SK-N-SH (cell line): Measurements from ENCODE around the gene YY2. TPM values are rescaled to one million over a fixed set of nuclear protein-coding genes. Genes with fewer than 3 reads are reported as not detected.

ENCODE experiments used
- CTCF ChIA-PET: fragments of 300-600, 350-600 bp; formaldehyde crosslinking; extraction: SDS; loops from one replicate; lab custom pipeline; 2021; lab: Yijun Ruan, JAX
- POLR2A ChIA-PET: fragments of 350-600 bp; sonication (Branson Sonifier 250); formaldehyde crosslinking; extraction: SDS; loops from one replicate; lab custom pipeline; 2020; ENCODE audit warnings: antibody characterized with exemption, inconsistent platforms; lab: Yijun Ruan, JAX
- DNase-seq: peaks from one replicate; pipeline ENCODE4 v3.0.0; 2012
- H2AFZ ChIP-seq: fragments of 200-600 bp; sonication (generic); 2 replicates; pipeline ENCODE4 v1.8.1; 2016; ENCODE audit warnings: antibody characterized with exemption, mild to moderate bottlenecking, low read depth
- H3F3A ChIP-seq: fragments of 200-600 bp; sonication (generic); replicated peaks from 2 replicates; pipeline ENCODE3; 2016; ENCODE audit warnings: antibody characterized with exemption, mild to moderate bottlenecking; ENCODE audit not compliant: insufficient read depth
- H3K27ac ChIP-seq, 2 experiments: fragments of 200-500 bp in 1 of 2; fragments of 200-600 bp in 1 of 2; sonication (Bioruptor generic) in 1 of 2; sonication (generic), shearing (Covaris generic) in 1 of 2; 2 replicates each; pipeline versions ENCODE4 v1.5.1 to v1.6.1; 2014 to 2016; ENCODE audit warnings: low read depth in 2 of 2, inconsistent platforms in 1 of 2, low read length in 1 of 2, mild to moderate bottlenecking in 1 of 2, mixed read lengths in 1 of 2
- H3K27me3 ChIP-seq: fragments of 200-600 bp; sonication (generic), shearing (Covaris generic); 2 replicates; pipeline ENCODE4 v1.6.1; 2016; ENCODE audit warnings: mixed run types; ENCODE audit not compliant: insufficient read depth
- H3K36me3 ChIP-seq, 2 experiments: fragments of 200-500 bp in 1 of 2; fragments of 200-600 bp in 1 of 2; sonication (Bioruptor generic) in 1 of 2; sonication (generic) in 1 of 2; replicated peaks in 1 of 2; 2 replicates each; pipeline versions ENCODE3 to v1.5.1; 2014 to 2016; ENCODE audit warnings: low read length in 1 of 2, mild to moderate bottlenecking in 1 of 2; ENCODE audit not compliant: insufficient read depth in 2 of 2, control insufficient read depth in 1 of 2
- H3K4me1 ChIP-seq, 2 experiments: fragments of 200-500 bp in 1 of 2; fragments of 200-600 bp in 1 of 2; sonication (Bioruptor generic) in 1 of 2; sonication (generic), shearing (Covaris generic) in 1 of 2; 2 replicates each; pipeline versions ENCODE4 v1.5.1 to v1.6.1; 2014 to 2016; ENCODE audit warnings: low read depth in 1 of 2, low read length in 1 of 2, mixed run types in 1 of 2; ENCODE audit not compliant: insufficient read depth in 2 of 2, control insufficient read depth in 1 of 2
- H3K4me2 ChIP-seq: fragments of 200-600 bp; sonication (generic), shearing (Covaris generic); 2 replicates; pipeline ENCODE4 v1.6.1; 2017; ENCODE audit warnings: mixed run types
- H3K4me3 ChIP-seq, 2 experiments: fragments of 200-500 bp in 1 of 2; fragments of 200-600 bp in 1 of 2; sonication (Bioruptor generic) in 1 of 2; sonication (generic), shearing (Covaris generic) in 1 of 2; 2 replicates each; pipeline versions ENCODE4 v1.5.1 to v1.8.1; 2014 to 2016; ENCODE audit warnings: low read depth in 2 of 2, inconsistent platforms in 1 of 2, low read length in 1 of 2, mild to moderate bottlenecking in 1 of 2, mixed read lengths in 1 of 2, moderate library complexity in 1 of 2
- H3K79me2 ChIP-seq: fragments of 200-600 bp; sonication (generic); 2 replicates; pipeline ENCODE4 v1.8.1; 2017; ENCODE audit warnings: mild to moderate bottlenecking; ENCODE audit not compliant: insufficient read depth
- H3K9ac ChIP-seq: fragments of 200-600 bp; sonication (generic); 2 replicates; pipeline ENCODE4 v1.6.1; 2017; ENCODE audit warnings: mixed run types
- H3K9me2 ChIP-seq: fragments of 200-600 bp; sonication (generic); 2 replicates; pipeline ENCODE4 v1.6.1; 2017; ENCODE audit warnings: mixed run types
- H3K9me3 ChIP-seq: fragments of 200-600 bp; sonication (generic); 2 replicates; pipeline ENCODE4 v1.6.1; 2017; ENCODE audit warnings: mixed run types, mild to moderate bottlenecking, moderate library complexity
- H4K20me1 ChIP-seq: fragments of 200-600 bp; sonication (generic); 2 replicates; pipeline ENCODE4 v1.6.1; 2017; ENCODE audit warnings: mild to moderate bottlenecking, mixed run types; ENCODE audit not compliant: insufficient read depth
- CHD2 ChIP-seq: fragments of 150-350 bp; IDR thresholded peaks from 2 replicates; pipeline ENCODE4 v1.6.1; 2018; ENCODE audit warnings: low read length; ENCODE audit not compliant: partially characterized antibody
- ELF1 ChIP-seq: IDR thresholded peaks from 2 replicates; pipeline ENCODE4 v1.4.0; 2012
- EP300 ChIP-seq, 2 experiments: IDR thresholded peaks; 2 replicates each; pipeline versions ENCODE4 v1.4.0 to v1.6.1; 2012; ENCODE audit warnings: borderline replicate concordance in 1 of 2, low read depth in 1 of 2, low read length in 1 of 2
- FOXM1 ChIP-seq: IDR thresholded peaks from 2 replicates; pipeline ENCODE4 v1.4.0; 2012; ENCODE audit warnings: low read depth, mild to moderate bottlenecking
- GATA2 ChIP-seq: sonication (generic); formaldehyde crosslinking; IDR thresholded peaks from 2 replicates; pipeline ENCODE4 v1.5.0; 2020; ENCODE audit warnings: mild to moderate bottlenecking, missing genetic modification reagents
- JUND ChIP-seq: IDR thresholded peaks from 2 replicates; pipeline ENCODE4 v1.4.0; 2012
- MXI1 ChIP-seq: IDR thresholded peaks from 2 replicates; pipeline ENCODE4 v1.6.1; 2012; ENCODE audit warnings: mild to moderate bottlenecking, low read depth, low read length, improper control_type of control experiment
- NRF1 ChIP-seq: IDR thresholded peaks from 2 replicates; pipeline ENCODE4 v1.6.1; 2012; ENCODE audit warnings: low read depth, mild to moderate bottlenecking, low read length
- RAD21 ChIP-seq: IDR thresholded peaks from 2 replicates; pipeline ENCODE4 v1.6.1; 2012; ENCODE audit warnings: mild to moderate bottlenecking, low read length
- RCOR1 ChIP-seq: fragments of 150-350 bp; IDR thresholded peaks from 2 replicates; pipeline ENCODE4 v1.6.1; 2017; ENCODE audit warnings: antibody characterized with exemption, low read length
- SIN3A ChIP-seq: IDR thresholded peaks from 2 replicates; pipeline ENCODE4 v1.6.1; 2012; ENCODE audit warnings: low read depth, mild to moderate bottlenecking, low read length, moderate library complexity, borderline replicate concordance
- SMC3 ChIP-seq: IDR thresholded peaks from 2 replicates; pipeline ENCODE4 v1.6.1; 2012; ENCODE audit warnings: low read depth, low read length, improper control_type of control experiment
- TCF12 ChIP-seq: IDR thresholded peaks from 2 replicates; pipeline ENCODE4 v1.4.0; 2012
- TEAD4 ChIP-seq: IDR thresholded peaks from 2 replicates; pipeline ENCODE4 v1.4.0; 2012; ENCODE audit warnings: mild to moderate bottlenecking, borderline replicate concordance; ENCODE audit not compliant: insufficient read depth
- YY1 ChIP-seq: IDR thresholded peaks from 2 replicates; pipeline ENCODE4 v1.4.0; 2012; ENCODE audit warnings: low read depth, mild to moderate bottlenecking
- WGBS: methylation state at CpG from one replicate; pipeline ENCODE4 v1.1.6; 2017; ENCODE audit warnings: low lambda C conversion rate; 5-methylcytosine and 5-hydroxymethylcytosine counted together
- polyA plus RNA-seq, 3 experiments: library from polyadenylated mRNA; depleted of rRNA; stranded (reverse); fragments of >200 nt; gene quantifications; 2 replicates each; pipeline ENCODE4 v1.2.3, GENCODE V29; 2012
- TF ChIP-seq, protein P1 (sequence below): fragments of 150-350 bp; IDR thresholded peaks from 2 replicates; pipeline ENCODE4 v1.6.1; 2017; ENCODE audit warnings: antibody characterized with exemption, low read length, low read depth, borderline replicate concordance
- TF ChIP-seq, protein P2 (sequence below): IDR thresholded peaks from 2 replicates; pipeline ENCODE4 v1.4.0; 2012; ENCODE audit warnings: low read depth, borderline replicate concordance
- TF ChIP-seq, protein P3 (sequence below): fragments of 200-600 bp; sonication (generic); IDR thresholded peaks from 2 replicates; pipeline ENCODE4 v1.6.1; 2017; ENCODE audit warnings: antibody characterized with exemption, mild to moderate bottlenecking, moderate library complexity
- TF ChIP-seq, protein P4 (sequence below): IDR thresholded peaks from 2 replicates; pipeline ENCODE4 v1.4.0; 2012; ENCODE audit warnings: low read depth

YY2 gene
- polyA plus RNA-seq, 1 of the 3 experiments (the other 2 are of a cell fraction) = 2.3 TPM

DNA sequence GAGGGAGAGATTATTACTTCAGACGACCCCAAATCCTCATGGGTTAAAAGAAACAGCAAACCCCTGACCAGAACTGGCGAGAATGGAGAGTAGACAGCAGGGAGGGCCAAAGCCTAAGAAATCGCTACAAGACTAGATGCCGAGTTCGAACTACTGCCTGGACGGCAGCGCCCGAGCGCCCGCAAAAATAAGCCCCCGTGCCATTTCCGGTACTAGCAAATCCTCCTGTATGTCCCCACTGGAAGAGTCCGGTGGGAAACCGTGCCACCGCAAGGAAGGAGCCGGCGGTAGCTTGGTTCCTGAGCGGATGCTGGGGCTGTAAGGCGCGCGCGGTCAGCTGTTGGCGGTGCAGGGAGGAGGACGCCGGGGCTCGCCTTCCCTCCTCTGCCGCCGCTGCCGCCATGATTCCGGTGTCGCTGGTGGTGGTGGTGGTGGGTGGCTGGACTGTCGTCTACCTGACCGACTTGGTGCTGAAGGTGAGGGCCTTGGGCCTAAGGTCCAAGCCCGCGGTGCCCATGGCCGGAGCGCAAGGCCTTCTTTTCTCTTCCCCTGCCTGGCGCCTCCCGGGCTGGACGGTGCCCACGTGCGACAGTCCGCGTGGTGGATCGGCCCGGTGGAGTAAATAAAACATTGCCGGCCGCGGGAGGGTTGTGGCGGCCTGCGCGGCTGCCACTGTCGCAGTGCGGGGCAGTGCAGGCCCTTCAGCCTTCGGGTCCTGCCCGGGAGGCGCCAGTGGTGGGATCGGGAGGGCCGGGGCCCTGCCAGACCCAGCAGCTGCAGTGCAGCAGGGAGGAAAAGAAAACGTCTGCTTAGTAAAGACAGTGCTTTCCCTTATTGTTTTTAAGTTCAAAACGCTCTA, 16.2 kb upstream of the YY2 start, which contains the start of gene MBTPS2 (continued):
- TF ChIP-seq TEAD4 (0 out of 2 replicates have a peak, but pooled peaks have one; percentile 37), TCF12 (peak; percentile 34), ELF1 (peak; percentile 71), SIN3A (0 out of 2 replicates have a peak, but pooled peaks have one; percentile 69), RCOR1 (peak; percentile 53; the same call in 1 of the 2 replicates), RAD21 (peak; percentile 63), EP300 (IDR thresholded peaks at IDR 0.05; ENCODE audit: borderline replicate concordance in 1 of 2, low read depth in 1 of 2, low read length in 1 of 2) (peak in 1 of 2 experiments; percentile 52; a peak in 1 of 4 replicates), NRF1 (no peak), CHD2 (peak; percentile 67), JUND (no peak)
- TF ChIP-seq, protein P1, sequence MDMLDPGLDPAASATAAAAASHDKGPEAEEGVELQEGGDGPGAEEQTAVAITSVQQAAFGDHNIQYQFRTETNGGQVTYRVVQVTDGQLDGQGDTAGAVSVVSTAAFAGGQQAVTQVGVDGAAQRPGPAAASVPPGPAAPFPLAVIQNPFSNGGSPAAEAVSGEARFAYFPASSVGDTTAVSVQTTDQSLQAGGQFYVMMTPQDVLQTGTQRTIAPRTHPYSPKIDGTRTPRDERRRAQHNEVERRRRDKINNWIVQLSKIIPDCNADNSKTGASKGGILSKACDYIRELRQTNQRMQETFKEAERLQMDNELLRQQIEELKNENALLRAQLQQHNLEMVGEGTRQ = no peak
- TF ChIP-seq, protein P2, sequence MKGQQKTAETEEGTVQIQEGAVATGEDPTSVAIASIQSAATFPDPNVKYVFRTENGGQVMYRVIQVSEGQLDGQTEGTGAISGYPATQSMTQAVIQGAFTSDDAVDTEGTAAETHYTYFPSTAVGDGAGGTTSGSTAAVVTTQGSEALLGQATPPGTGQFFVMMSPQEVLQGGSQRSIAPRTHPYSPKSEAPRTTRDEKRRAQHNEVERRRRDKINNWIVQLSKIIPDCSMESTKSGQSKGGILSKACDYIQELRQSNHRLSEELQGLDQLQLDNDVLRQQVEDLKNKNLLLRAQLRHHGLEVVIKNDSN = peak; percentile 63

DNA sequence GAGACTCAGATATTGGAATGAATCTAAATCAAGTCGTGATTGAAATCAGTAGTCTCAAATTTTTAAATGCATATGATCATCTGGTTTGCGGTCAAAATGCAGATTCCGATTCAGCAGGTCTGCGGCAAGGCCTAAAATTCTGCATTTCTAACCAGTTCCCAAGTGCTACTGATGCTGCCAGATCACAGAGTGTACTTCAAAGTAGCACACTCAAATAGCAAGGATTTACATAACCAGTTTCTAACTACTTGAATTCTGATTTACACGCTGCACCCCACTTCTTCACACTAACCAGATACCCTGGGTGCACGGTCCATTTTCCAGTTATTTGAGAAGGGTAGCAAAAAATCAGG, 15.6 kb upstream of the YY2 start:
- peak overlapping the region; percentile 86 for H2AFZ ChIP-seq
- peaks cover 13 to 14% of the 10 kb centered on the region in 2 experiments for H3K36me3 ChIP-seq
- CTCF ChIA-PET = interaction anchor here (0.6 to 1.3 kb wide), 2 partner anchors 9 to 646 kb away, joined by 3 to 6 read pairs; no protein-coding TSS in a partner anchor
- TF ChIP-seq YY1 (0 out of 2 replicates have a peak, but pooled peaks have one; percentile 0), SIN3A (no peak)
- TF ChIP-seq, all 33 proteins: peak for 1
- H4K20me1 ChIP-seq = no peaks in the 10 kb centered on the region
- H3K9me2 ChIP-seq = no peaks in the 10 kb centered on the region
- H3K79me2 ChIP-seq = peaks cover 27% of the 10 kb centered on the region
- no peaks in the 10 kb centered on the region; a peak in 2 of 4 replicates for H3K4me1 ChIP-seq
- H3K27ac ChIP-seq = peak overlapping the region in 1 of 2 experiments; percentile 65; a peak in 2 of 4 replicates
- H3K4me2 ChIP-seq = peak overlapping the region; percentile 93
- WGBS = 4% methylated on average over 6 of the region's 6 CpGs
- no peaks in the 10 kb centered on the region for H3K9me3 ChIP-seq
- POLR2A ChIA-PET = no interaction called here
- peaks cover 4% of the 10 kb centered on the region for H3F3A ChIP-seq
- peak overlapping the region; percentile 88 for H3K9ac ChIP-seq
- H3K27me3 ChIP-seq = no peaks in the 10 kb centered on the region; the same call in 1 of the 2 replicates
- DNase-seq = no peak
- H3K4me3 ChIP-seq = peak overlapping the region; percentile 85 to 88

DNA sequence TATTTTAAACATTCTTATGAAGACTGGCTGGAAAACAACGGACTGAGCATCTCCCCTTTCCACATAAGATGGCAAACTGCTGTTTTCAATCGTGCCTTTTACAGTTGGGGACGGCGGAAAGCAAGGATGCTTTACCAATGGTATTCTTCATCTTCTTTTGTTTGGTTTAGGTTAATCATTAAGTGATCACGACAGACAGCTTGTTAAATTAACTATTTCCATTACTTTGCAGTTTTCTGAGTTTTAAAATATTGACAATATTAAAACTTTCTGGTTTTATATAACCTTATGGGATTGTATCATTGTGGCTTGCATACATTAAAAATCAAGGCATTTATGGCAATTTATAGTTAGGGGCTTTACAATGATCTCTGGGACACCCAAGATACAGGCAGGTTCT, 12.6 kb upstream of the YY2 start:
- Histone ChIP-seq H3K4me3 (no peak overlapping the region), H3K4me2 (no peak overlapping the region), H3K79me2 (peaks cover 27% of the 10 kb centered on the region), H3K27me3 (no peaks in the 10 kb centered on the region), H3F3A (peaks cover 4% of the 10 kb centered on the region), H4K20me1 (no peaks in the 10 kb centered on the region), H3K9me2 (no peaks in the 10 kb centered on the region), H3K36me3 (peaks cover 34 to 41% of the 10 kb centered on the region in 2 experiments), H2AFZ (no peak overlapping the region), H3K9me3 (no peaks in the 10 kb centered on the region), H3K27ac (no peak overlapping the region)
- ChIA-PET POLR2A (no interaction called here), CTCF (interaction anchor here (0.7 kb wide), 1 partner anchor 194 kb away, joined by 3 read pairs; no protein-coding TSS in a partner anchor)
- 58% methylated on average over 5 of the region's 5 CpGs for whole genome bisulfite sequencing
- no peak for DNase-seq
- TF ChIP-seq, protein P3, sequence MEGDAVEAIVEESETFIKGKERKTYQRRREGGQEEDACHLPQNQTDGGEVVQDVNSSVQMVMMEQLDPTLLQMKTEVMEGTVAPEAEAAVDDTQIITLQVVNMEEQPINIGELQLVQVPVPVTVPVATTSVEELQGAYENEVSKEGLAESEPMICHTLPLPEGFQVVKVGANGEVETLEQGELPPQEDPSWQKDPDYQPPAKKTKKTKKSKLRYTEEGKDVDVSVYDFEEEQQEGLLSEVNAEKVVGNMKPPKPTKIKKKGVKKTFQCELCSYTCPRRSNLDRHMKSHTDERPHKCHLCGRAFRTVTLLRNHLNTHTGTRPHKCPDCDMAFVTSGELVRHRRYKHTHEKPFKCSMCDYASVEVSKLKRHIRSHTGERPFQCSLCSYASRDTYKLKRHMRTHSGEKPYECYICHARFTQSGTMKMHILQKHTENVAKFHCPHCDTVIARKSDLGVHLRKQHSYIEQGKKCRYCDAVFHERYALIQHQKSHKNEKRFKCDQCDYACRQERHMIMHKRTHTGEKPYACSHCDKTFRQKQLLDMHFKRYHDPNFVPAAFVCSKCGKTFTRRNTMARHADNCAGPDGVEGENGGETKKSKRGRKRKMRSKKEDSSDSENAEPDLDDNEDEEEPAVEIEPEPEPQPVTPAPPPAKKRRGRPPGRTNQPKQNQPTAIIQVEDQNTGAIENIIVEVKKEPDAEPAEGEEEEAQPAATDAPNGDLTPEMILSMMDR = no peak
- no peak for TF ChIP-seq MXI1
- TF ChIP-seq FOXM1 = no peak
- TF ChIP-seq SMC3 = no peak
- no peak for TF ChIP-seq GATA2
- TF ChIP-seq, protein P4, sequence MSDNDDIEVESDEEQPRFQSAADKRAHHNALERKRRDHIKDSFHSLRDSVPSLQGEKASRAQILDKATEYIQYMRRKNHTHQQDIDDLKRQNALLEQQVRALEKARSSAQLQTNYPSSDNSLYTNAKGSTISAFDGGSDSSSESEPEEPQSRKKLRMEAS = no peak
- no peak for TF ChIP-seq TCF12
- TF ChIP-seq TEAD4 = no peak
- no peak for TF ChIP-seq CHD2
- TF ChIP-seq, all 33 proteins: peak for 0
- Histone ChIP-seq H3K4me1 (no peaks in the 10 kb centered on the region; a peak in 2 of 4 replicates), H3K9ac (no peak overlapping the region)
